GM18511 (cell line): ENCODE results near the gene UCP3.

Experiments used
- ATAC-seq: cut with Tn5 transposase; IDR thresholded peaks from one replicate; pipeline ENCODE4 v1.9.1; 2021; ENCODE audit warnings: mild to moderate bottlenecking, moderate library complexity; ENCODE audit not compliant: unreplicated experiment

UCP3 gene

GRCh38 chr11:73958521-73959141 is 50.3 kb downstream of the UCP3 start:
- ATAC-seq, result no peak

GRCh38 chr11:73957654-73958361 is 51.1 kb downstream of the UCP3 start:
- ATAC-seq, result no peak

GRCh38 chr11:73956876-73957653 is 51.8 kb downstream of the UCP3 start:
- ATAC-seq, result no peak

- no peak for ATAC-seq
Measured at GRCh38 chr11:73951797-73952196, 57.1 kb downstream of the UCP3 start.

GRCh38 chr11:73950869-73951710 is 57.8 kb downstream of the UCP3 start, which contains the start of gene DNAJB13:
Gene DNAJB13 (plus strand): TSS chr11:73951026. CDS start chr11:73951070, 44 bp downstream.
- peak; percentile 91 for ATAC-seq
